HG02884 (cell line): ENCODE results near the gene TFB1M.

Experiments used
- ATAC-seq: cut with Tn5 transposase; IDR thresholded peaks from one replicate; pipeline ENCODE4 v1.9.1; 2021; ENCODE audit warnings: mild to moderate bottlenecking, moderate library complexity; ENCODE audit not compliant: unreplicated experiment

The TFB1M gene

DNA sequence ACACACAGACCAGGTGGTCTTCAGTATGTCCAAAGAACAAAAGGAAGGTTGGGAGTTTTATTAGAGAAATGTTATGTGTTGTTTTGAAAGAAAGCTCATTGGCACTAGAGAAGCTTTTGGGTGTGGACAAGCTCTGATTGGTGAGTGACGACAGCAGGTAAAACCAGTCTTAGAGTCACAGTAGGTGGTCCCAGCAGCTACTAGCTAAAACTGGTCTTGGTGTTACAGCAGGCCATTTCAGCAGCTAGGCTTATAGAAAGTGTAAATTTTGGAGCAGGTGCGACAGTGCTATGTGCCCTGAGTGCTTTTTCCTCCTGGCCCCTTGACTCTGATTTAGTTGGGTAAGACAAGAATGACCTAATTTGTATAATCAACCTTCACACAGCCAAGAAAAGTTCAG, 46.9 kb downstream of the TFB1M start:
- ATAC-seq = no peak

DNA sequence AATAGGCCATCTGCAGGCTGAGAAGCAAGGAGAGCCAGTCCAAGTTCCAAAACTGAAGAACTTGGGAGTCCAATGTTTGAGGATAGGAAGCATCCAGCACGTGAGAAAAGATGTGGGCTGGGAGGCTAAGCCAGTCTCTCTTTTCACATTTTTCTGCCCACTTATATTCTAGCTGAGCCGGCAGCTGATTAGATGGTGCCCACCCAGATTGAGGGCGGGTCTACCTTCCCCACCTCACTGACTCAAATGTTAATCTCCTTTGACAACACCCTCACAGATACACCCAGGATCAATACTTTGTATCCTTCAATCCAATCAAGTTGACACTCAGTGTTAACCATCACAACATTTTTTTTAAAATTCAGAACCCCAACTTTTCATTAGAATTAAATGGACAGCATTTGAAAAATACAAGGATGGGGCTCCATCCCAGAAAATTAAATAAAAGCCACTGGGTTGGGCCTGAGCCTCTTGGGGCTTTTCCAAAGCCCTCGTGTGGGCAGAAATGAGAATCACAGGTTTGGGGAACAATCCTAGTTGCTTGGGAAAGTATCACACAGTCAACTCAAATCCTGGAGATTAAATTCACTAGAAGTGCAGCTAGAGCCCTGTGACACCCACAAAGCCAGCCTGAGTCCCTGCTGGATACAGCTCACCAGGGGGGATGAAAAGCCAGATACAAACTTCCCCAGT, 48.3 kb downstream of the TFB1M start:
- no peak for ATAC-seq

DNA sequence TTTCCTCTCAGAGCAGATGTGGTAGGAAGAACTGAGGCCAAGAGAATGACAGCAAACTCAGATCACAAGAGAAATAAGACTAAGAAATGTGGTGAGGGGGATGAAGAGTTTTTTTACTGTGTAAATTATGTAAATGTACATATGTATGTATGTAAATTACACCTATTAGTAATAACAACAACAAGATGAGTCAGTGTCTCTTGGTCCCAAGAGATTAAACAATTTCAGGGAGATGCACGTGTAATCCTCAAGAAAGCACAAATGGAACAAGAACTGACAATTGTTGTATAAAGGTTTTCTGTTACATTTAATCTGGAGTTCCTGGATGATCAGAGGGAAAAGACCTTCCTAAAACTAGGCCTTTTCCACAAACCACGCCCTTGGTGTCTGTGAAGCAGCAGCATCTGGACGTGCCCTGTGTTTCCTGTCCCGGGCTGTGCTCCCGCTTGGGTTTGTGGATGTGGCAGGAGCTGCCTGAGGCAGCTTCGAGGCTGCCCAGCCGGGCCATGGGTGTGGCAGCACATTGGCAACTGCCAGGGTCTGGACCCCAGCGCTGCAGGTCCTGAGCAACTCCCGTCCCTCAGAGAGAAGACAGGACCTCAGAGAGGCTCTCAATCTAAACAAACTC, 49.5 kb downstream of the TFB1M start:
- no peak for ATAC-seq

DNA sequence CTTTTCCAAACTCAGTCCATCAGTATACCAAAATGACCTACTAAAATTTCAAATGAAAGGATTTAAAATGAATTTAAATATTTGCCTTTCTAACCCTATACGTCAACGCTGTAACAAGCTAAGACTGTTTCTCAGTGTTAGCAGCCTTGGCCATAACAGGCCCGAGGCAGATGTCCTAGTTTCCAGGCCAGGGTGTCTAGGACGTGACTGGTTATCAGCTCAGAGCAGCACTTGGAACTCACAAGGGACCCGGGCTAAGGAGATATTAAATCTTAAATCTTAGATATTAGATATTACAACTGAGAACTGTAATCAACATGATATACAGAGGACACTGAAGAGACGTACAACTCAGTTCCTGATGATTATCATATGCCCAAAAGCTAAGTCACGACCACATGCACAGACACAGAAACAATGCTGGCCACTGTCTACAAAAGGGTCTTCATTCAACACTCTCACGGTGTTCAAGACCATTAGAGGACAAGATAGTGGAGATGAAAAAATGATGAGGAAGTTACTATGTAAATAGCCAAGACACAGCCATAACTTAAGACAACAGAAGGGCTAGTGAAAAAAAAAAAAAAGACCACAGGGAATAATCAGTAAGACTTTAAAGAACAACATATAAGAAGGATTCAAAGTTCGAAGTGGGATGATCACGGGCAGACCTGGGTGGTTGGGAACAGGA, 50.8 kb downstream of the TFB1M start, which contains the start of gene CLDN20:
TSS of gene CLDN20 (plus strand) at position 641 of the 691 bp plus-strand sequence. CDS start 11,707 bp downstream, outside the sequence.
- ATAC-seq = no peak

DNA sequence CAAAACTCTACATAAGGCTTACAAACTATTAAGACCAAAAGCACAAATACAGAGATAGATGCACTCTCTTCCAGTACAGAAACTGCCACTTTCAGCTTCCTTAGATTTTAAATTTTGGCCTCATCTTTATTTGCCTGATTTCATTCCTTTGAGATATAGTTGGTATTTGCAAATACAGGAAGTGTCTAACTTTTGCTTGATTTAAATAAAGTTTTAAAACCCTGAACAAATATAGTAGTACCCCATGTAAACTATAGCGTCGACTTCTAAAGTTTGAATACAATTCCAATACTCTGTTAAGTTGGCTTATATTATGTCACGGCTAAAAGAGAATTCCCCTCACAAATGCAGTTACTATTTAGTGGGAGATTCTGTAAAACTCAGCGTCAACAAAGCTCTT, 51.6 kb downstream of the TFB1M start:
- no peak for ATAC-seq

DNA sequence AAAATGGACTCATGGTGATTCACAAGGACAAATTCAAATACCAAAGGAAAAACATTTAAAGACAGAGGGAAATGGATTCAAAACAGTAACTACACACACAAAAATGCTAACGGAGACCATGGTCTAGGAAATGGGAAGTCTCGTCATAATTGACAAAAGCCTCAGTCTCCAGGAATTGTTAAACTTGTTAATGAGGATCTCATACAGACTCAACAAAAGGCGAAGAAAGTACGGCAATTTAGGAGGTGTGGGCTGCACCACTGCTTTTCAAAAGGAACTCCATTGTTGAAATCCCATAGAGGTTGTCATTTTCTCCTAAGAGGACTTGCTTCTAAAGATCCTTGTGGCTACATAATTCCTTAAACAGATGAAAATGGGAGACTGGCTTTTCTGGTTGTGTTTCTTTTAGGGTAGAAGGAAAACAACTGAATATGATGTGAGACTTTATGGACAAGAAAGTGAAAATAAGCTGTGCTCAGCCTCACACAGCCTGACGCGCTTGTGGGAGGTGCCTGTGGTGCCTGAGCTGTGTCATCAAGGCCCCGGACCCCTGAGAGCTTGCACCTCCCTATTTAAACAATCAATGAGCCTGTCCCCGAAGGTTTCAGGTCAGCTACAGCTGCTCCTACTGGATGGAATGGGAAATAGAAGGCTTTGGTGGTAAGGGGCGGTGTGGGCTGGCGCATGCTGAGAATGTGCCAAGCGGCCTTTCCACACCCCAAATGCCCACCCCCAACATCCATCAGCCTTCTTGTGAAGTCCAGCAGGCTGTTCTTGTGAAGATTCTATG, 53.0 kb downstream of the TFB1M start:
- ATAC-seq = no peak

GRCh38 chr6:155260686-155261085, 53.6 kb downstream of the TFB1M start:
- ATAC-seq = peak; percentile 52

DNA sequence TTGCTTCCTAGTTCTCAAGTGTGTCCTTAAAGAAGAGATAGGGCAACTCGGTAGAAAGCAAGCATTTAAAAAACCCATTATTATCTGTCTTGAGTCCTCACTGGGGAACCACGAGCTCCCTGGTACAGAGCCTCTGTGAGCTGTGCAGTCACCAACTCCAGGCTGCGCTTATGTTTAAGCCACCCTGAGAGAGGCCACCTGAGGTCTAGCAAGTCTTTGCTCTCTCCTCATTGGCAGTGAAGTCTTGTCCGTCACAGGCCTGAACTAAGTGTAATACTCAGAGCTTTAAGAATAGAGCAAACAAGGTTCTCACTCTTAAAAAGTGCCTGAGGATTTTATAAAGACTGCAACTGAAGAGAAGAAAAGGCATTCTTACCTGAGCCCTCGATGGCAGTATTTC, 54.4 kb downstream of the TFB1M start:
- no peak for ATAC-seq

GRCh38 chr6:155259204-155259603, 55.1 kb downstream of the TFB1M start:
- no peak for ATAC-seq

DNA sequence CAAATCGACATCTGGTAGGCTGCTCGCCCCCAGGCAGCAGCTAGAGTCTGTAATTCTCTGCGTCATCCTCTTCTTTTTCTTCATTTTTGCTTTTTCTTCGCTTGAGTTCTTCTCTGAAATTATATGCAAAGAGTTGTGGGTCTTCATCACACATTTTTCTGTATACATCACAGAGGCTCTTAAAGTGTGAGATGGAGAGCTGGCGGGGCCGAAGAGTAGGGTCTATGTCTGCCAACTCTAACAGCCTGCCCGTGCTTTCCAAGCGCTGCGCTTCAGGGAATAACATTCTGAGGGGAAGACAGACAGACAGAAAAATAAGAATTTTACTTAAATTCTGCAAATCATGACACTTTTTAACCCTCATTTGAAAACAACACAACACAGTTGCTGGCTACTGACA, 56.5 kb downstream of the TFB1M start:
- ATAC-seq = no peak

- no peak for ATAC-seq
Observed at GRCh38 chr6:155256122-155256795, 58.0 kb downstream of the TFB1M start.

DNA sequence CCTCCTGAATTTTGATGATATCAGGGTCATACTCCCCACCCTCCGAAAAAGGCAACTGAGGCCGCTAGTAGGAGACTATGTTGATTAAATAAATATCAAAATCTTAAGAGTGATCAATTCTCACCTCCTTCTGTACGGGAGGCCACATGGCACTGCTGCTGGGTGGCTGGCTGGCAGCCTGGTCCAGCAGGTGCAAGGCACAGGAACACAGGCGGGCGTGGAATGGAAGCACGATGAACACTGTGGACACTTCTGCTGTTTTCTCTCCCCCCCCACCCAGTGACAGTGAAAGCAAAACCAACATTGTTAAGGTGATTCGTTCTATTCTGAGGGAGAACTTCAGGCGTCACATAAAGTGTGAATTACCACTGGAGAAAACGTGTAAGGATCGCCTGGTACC, 60.1 kb downstream of the TFB1M start:
- no peak for ATAC-seq

GRCh38 chr6:155253337-155253736, 60.9 kb downstream of the TFB1M start:
- no peak for ATAC-seq

GRCh38 chr6:155252581-155252980, 61.7 kb downstream of the TFB1M start:
- no peak for ATAC-seq

DNA sequence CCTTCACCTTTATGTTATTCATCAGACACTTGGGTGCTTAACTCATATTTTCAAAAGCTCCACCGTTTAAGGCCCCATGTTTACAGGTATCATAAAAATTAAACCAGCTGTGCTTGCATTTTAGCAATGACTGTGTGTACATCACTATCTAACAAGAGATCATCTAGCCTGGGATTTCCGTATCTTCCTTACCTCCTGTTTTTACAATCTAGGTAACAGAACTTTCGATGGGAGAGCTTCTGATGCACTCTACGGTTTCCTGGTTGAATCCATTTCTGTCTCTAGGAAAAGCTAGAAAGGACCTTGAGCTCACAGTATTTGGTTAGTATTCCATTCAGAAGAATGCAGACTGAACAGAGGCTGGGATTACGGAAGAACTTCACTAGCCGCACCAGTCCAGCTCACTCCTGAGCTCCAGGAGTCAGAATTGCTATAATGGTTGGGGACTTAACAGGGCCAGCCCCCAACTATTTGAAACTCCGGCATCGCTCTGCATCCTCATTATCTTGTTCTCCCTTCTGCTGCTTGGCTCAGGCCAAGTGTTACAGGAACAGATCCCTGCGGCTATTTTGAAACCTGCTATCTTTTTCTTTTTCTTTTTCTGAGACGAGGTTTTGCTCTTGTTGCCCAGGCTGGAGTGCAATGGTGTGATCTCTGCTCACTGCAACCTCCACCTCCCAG, 63.4 kb downstream of the TFB1M start:
- ATAC-seq = no peak

GRCh38 chr6:155248008-155249001, 66.0 kb downstream of the TFB1M start:
- ATAC-seq = peak; percentile 62

DNA sequence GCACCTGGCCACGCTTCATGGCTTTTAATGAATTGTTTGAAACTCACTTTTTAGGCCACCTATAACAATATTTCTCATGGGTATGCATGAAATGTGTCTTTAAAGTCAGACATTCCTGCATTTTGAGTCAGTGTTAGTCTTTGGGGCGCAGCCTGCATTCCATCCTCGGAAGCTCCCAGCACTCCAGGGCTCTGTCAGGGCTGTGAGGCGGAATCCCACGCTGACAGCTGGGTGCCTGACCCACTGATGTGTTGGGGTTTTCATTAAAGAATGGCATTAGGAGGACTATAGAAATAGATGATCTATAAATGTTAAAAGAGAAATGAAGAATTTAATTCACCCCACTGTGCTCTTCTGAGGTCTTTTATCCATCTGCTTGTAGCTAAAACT, 66.7 kb downstream of the TFB1M start:
- no peak for ATAC-seq

GRCh38 chr6:155246825-155247224, 67.5 kb downstream of the TFB1M start:
- no peak for ATAC-seq

GRCh38 chr6:155245831-155246230, 68.5 kb downstream of the TFB1M start:
- ATAC-seq = no peak
